Hepatocyte (in vitro differentiated cells): Measurements from ENCODE around the gene IL24. TPM values are rescaled to one million over a fixed set of nuclear protein-coding genes. Genes with fewer than 3 reads are reported as not detected.

Experiments used
- DNase-seq: peaks from one replicate; pipeline ENCODE4 v3.0.0-alpha.2; 2016; ENCODE audit warnings: low spot score
- H2AFZ ChIP-seq: fragments of 200-600 bp; sonication (generic); 2 replicates; pipeline ENCODE4 v1.6.0; 2016; ENCODE audit warnings: antibody characterized with exemption, mild to moderate bottlenecking
- H3K27ac ChIP-seq: fragments of 200-600 bp; sonication (generic); 2 replicates; pipeline ENCODE4 v1.5.1; 2016; ENCODE audit warnings: mild to moderate bottlenecking
- H3K27me3 ChIP-seq: fragments of 200-600 bp; sonication (generic); 2 replicates; pipeline ENCODE4 v1.6.1; 2016
- H3K36me3 ChIP-seq: fragments of 200-600 bp; sonication (generic); replicated peaks from 2 replicates; pipeline ENCODE4 v1.5.1; 2016; ENCODE audit warnings: low read depth; ENCODE audit not compliant: insufficient read depth
- H3K4me1 ChIP-seq: fragments of 200-600 bp; sonication (generic); 2 replicates; pipeline ENCODE4 v1.5.1; 2016; ENCODE audit warnings: mild to moderate bottlenecking, moderate library complexity; ENCODE audit not compliant: insufficient read depth
- H3K4me2 ChIP-seq: fragments of 200-600 bp; sonication (generic); 2 replicates; pipeline ENCODE4 v1.6.0; 2016
- H3K4me3 ChIP-seq: fragments of 200-600 bp; sonication (generic); 2 replicates; pipeline ENCODE4 v1.5.1; 2016; ENCODE audit warnings: mild to moderate bottlenecking
- H3K79me2 ChIP-seq: fragments of 200-600 bp; sonication (generic); 2 replicates; pipeline ENCODE4 v1.6.0; 2017; ENCODE audit warnings: mild to moderate bottlenecking
- H3K9me2 ChIP-seq: fragments of 200-600 bp; sonication (generic); replicated peaks from 2 replicates; pipeline ENCODE4 v1.6.0; 2017; ENCODE audit warnings: mild to moderate bottlenecking; ENCODE audit not compliant: insufficient read depth
- H3K9me3 ChIP-seq: fragments of 200-600 bp; sonication (generic); 2 replicates; pipeline ENCODE4 v1.5.1; 2016; ENCODE audit warnings: low read depth, mild to moderate bottlenecking
- H4K20me1 ChIP-seq: fragments of 200-600 bp; sonication (generic); 2 replicates; pipeline ENCODE4 v1.6.0; 2016; ENCODE audit warnings: mild to moderate bottlenecking; ENCODE audit not compliant: insufficient read depth, poor library complexity, severe bottlenecking
- CTCF ChIP-seq: fragments of 200-600 bp; sonication (generic); IDR thresholded peaks from 2 replicates; pipeline ENCODE4 v1.5.1; 2016; ENCODE audit warnings: antibody characterized with exemption, mild to moderate bottlenecking; ENCODE audit not compliant: poor library complexity
- EZH2 ChIP-seq: fragments of 200-600 bp; sonication (generic); IDR thresholded peaks from 2 replicates; pipeline ENCODE4 v1.6.1; 2016; ENCODE audit warnings: antibody characterized with exemption, mild to moderate bottlenecking, borderline replicate concordance
- EZH2phosphoT487 ChIP-seq: fragments of 200-600 bp; sonication (generic); IDR thresholded peaks from one replicate; pipeline ENCODE4 v1.6.1; 2018; ENCODE audit warnings: antibody characterized with exemption, mild to moderate bottlenecking, low read depth, moderate library complexity; ENCODE audit not compliant: unreplicated experiment, severe bottlenecking
- WGBS: methylation state at CpG from one replicate; pipeline ENCODE4 v1.1.6; 2016; ENCODE audit warnings: low lambda C conversion rate; ENCODE audit errors: missing lambda C conversion rate; 5-methylcytosine and 5-hydroxymethylcytosine counted together
- polyA plus RNA-seq: library from polyadenylated mRNA; unstranded; fragments of >200 nt; fragmentation: Nextera tagmentation; extraction: Ambion mirVana; gene quantifications from 2 replicates; pipeline ENCODE4 v1.2.1, GENCODE V29; 2016
- total RNA-seq: library from RNA; depleted of rRNA; stranded (reverse); fragments of >200 nt; gene quantifications from 2 replicates; pipeline ENCODE4 v1.2.3, GENCODE V29; 2014

Gene IL24
- total and polyA plus RNA-seq, 2 experiments from 2014 or later, result not detected

- no peak for DNase-seq
- TF ChIP-seq EZH2phosphoT487 (no peak), EZH2 (no peak), CTCF (no peak)
- H4K20me1 ChIP-seq, result no peaks in the 10 kb centered on the region
- H3K79me2 ChIP-seq, result no peaks in the 10 kb centered on the region
- H3K4me3 ChIP-seq, result no peak overlapping the region
- 92% methylated on average over 2 of the region's 2 CpGs for WGBS
- no peak overlapping the region for H2AFZ ChIP-seq
- H3K36me3 ChIP-seq, result no peaks in the 10 kb centered on the region
- H3K9me2 ChIP-seq, result no peaks in the 10 kb centered on the region
- H3K4me1 ChIP-seq, result no peaks in the 10 kb centered on the region
- no peaks in the 10 kb centered on the region for H3K9me3 ChIP-seq
- H3K27me3 ChIP-seq, result peaks cover 7% of the 10 kb centered on the region
- no peak overlapping the region for H3K27ac ChIP-seq
- H3K4me2 ChIP-seq, result no peak overlapping the region
Observed at GRCh38 chr1:206855859-206856258, 41.4 kb upstream of the IL24 start.

GRCh38 chr1:206856674-206857464, 40.4 kb upstream of the IL24 start:
- H3K4me1 ChIP-seq, result no peaks in the 10 kb centered on the region
- H2AFZ ChIP-seq, result no peak overlapping the region
- DNase-seq, result no peak
- whole genome bisulfite sequencing, result 89% methylated on average over 5 of the region's 5 CpGs
- H3K4me3 ChIP-seq, result no peak overlapping the region
- no peak overlapping the region for H3K4me2 ChIP-seq
- no peaks in the 10 kb centered on the region for H4K20me1 ChIP-seq
- H3K36me3 ChIP-seq, result no peaks in the 10 kb centered on the region
- TF ChIP-seq EZH2 (no peak), CTCF (peak; percentile 13)
- H3K27ac ChIP-seq, result no peak overlapping the region
- no peaks in the 10 kb centered on the region for H3K79me2 ChIP-seq
- no peaks in the 10 kb centered on the region for H3K9me3 ChIP-seq
- peaks cover 10% of the 10 kb centered on the region for H3K27me3 ChIP-seq
- no peaks in the 10 kb centered on the region for H3K9me2 ChIP-seq

- 93% methylated on average over 5 of the region's 5 CpGs for WGBS
- Histone ChIP-seq H3K9me2 (no peaks in the 10 kb centered on the region), H2AFZ (no peak overlapping the region), H3K79me2 (no peaks in the 10 kb centered on the region), H3K4me3 (no peak overlapping the region), H3K36me3 (no peaks in the 10 kb centered on the region), H3K27me3 (peaks cover 16% of the 10 kb centered on the region), H3K4me1 (no peaks in the 10 kb centered on the region), H4K20me1 (no peaks in the 10 kb centered on the region), H3K9me3 (no peaks in the 10 kb centered on the region), H3K27ac (no peak overlapping the region), H3K4me2 (no peak overlapping the region)
- DNase-seq, result no peak
- TF ChIP-seq CTCF (no peak), EZH2phosphoT487 (no peak), EZH2 (no peak)
Observed at GRCh38 chr1:206859082-206859521, 38.1 kb upstream of the IL24 start.
